ENCODE measurements around the gene SUPT6H. TPM values are rescaled to one million over a fixed set of nuclear protein-coding genes. Genes with fewer than 3 reads are reported as not detected.
A peak's percentile ranks its signal among the peaks of the same experiment; 100 is the strongest.

SUPT6H gene
- total and polyA plus RNA-seq, 8 donors, result 16.9 to 135 (median 47.3) TPM

- no peaks in the 10 kb centered on the region for H3K27me3 ChIP-seq
- peaks cover 8 to 45% (median 39%) of the 10 kb centered on the region in 4 donors for H3K36me3 ChIP-seq
- DNase-seq, result no peak
- H3K9me3 ChIP-seq, result no peaks in the 10 kb centered on the region
- TF ChIP-seq POLR2A (IDR thresholded peaks at IDR 0.05), result no peak
- H3K27ac ChIP-seq, result peak overlapping the region in 1 of 5 donors; percentile 99
- intact Hi-C loops (cut with DNase I; ENCODE audit: low total_unique reads), result no loop called here
- H3K4me1 ChIP-seq, result peaks cover 22 to 75% (median 61%) of the 10 kb centered on the region in 4 donors
- peak overlapping the region in 2 of 4 donors; percentile 12 to 75 for H3K4me3 ChIP-seq
These were observed 1.7 kb downstream of the SUPT6H start for GRCh38 chr17:28663723-28664122.

GRCh38 chr17:28665994-28666393, 4.0 kb downstream of the SUPT6H start:
- Histone ChIP-seq H3K36me3 (peaks cover 8 to 54% (median 45%) of the 10 kb centered on the region in 4 donors), H3K9me3 (no peaks in the 10 kb centered on the region), H3K27ac (no peak overlapping the region), H3K4me3 (no peak overlapping the region), H3K4me1 (peaks cover 16 to 61% (median 50%) of the 10 kb centered on the region in 4 donors), H3K27me3 (no peaks in the 10 kb centered on the region)
- TF ChIP-seq POLR2A (IDR thresholded peaks at IDR 0.05) (no peak), CTCF (IDR thresholded peaks at IDR 0.05) (no peak), POLR2AphosphoS5 (IDR thresholded peaks at IDR 0.05) (no peak), EP300 (IDR thresholded peaks at IDR 0.05) (no peak)
- intact Hi-C loops (cut with DNase I; ENCODE audit: low total_unique reads), result no loop called here
- 50 to 82% (median 59%) methylated on average over 2 of the region's 2 CpGs for WGBS, 5 donors
- no peak for DNase-seq

- Histone ChIP-seq H3K4me1 (peaks cover 13 to 54% (median 42%) of the 10 kb centered on the region in 4 donors), H3K4me3 (no peak overlapping the region), H3K36me3 (peaks cover 24 to 72% (median 63%) of the 10 kb centered on the region in 4 donors), H3K27me3 (no peaks in the 10 kb centered on the region), H3K27ac (no peak overlapping the region), H3K9me3 (no peaks in the 10 kb centered on the region)
- intact Hi-C loops (cut with DNase I; ENCODE audit: low total_unique reads), result no loop called here
- no peak for TF ChIP-seq POLR2A (IDR thresholded peaks at IDR 0.05)
- TF ChIP-seq EP300 (IDR thresholded peaks at IDR 0.05), result no peak
- TF ChIP-seq POLR2AphosphoS5 (IDR thresholded peaks at IDR 0.05), result no peak
- no peak for TF ChIP-seq CTCF (IDR thresholded peaks at IDR 0.05)
- DNase-seq, result no peak
- 82 to 100% (median 86%) methylated on average over 1 of the region's 1 CpG for WGBS, 5 donors
These were observed 5.9 kb downstream of the SUPT6H start for GRCh38 chr17:28667870-28668269.

- TF ChIP-seq EP300 (IDR thresholded peaks at IDR 0.05) (no peak), CTCF (IDR thresholded peaks at IDR 0.05) (no peak), POLR2A (IDR thresholded peaks at IDR 0.05) (no peak), POLR2AphosphoS5 (IDR thresholded peaks at IDR 0.05) (no peak)
- Histone ChIP-seq H3K27me3 (no peaks in the 10 kb centered on the region), H3K27ac (no peak overlapping the region), H3K9me3 (no peaks in the 10 kb centered on the region), H3K4me3 (no peak overlapping the region), H3K36me3 (peaks cover 45 to 93% (median 83%) of the 10 kb centered on the region in 4 donors), H3K4me1 (peaks cover 0 to 34% (median 22%) of the 10 kb centered on the region in 4 donors)
- 91 to 96% (median 95%) methylated on average over 1 of the region's 1 CpG for WGBS, 5 donors
- no peak for DNase-seq
- intact Hi-C loops (cut with DNase I; ENCODE audit: low total_unique reads), result no loop called here
These were observed 7.9 kb downstream of the SUPT6H start for GRCh38 chr17:28669918-28670317.

GRCh38 chr17:28675490-28675889, 13.5 kb downstream of the SUPT6H start:
- TF ChIP-seq POLR2A (IDR thresholded peaks at IDR 0.05), result no peak
- no peak for TF ChIP-seq CTCF (IDR thresholded peaks at IDR 0.05)
- TF ChIP-seq EP300 (IDR thresholded peaks at IDR 0.05), result no peak
- TF ChIP-seq POLR2AphosphoS5 (IDR thresholded peaks at IDR 0.05), result no peak
- Histone ChIP-seq H3K4me3 (no peak overlapping the region), H3K9me3 (no peaks in the 10 kb centered on the region), H3K27me3 (no peaks in the 10 kb centered on the region), H3K36me3 (peaks cover 92 to 100% (median 100%) of the 10 kb centered on the region in 4 donors), H3K4me1 (no peaks in the 10 kb centered on the region), H3K27ac (no peak overlapping the region)
- 44 to 71% (median 48%) methylated on average over 3 of the region's 3 CpGs for WGBS, 5 donors
- intact Hi-C loops (cut with DNase I; ENCODE audit: low total_unique reads), result no loop called here
- DNase-seq, result no peak

Data from stomach (tissue), 9 donors.